Subcutaneous adipose tissue (tissue), 4 donors: Measurements from ENCODE around the gene WDR31. TPM values are rescaled to one million over a fixed set of nuclear protein-coding genes. Genes with fewer than 3 reads are reported as not detected.

Experiments used
- CTCF ChIP-seq: fragments of 450-650 bp; IDR thresholded peaks from one replicate; pipeline ENCODE4 v1.5.1; 2016; ENCODE audit warnings: low read depth, mild to moderate bottlenecking, control low read depth, antibody characterized with exemption, moderate library complexity
- total RNA-seq, 4 donors: library from RNA; depleted of rRNA; stranded (reverse); fragments of >200 nt; gene quantifications; one replicate each; pipeline ENCODE4 v1.1.0, GENCODE V29; 2016

The WDR31 gene
- 1 to 10 TPM; 1.4 to 5.7 (median 2.3) TPM for total RNA-seq

GRCh38 chr9:113340011-113340699 lies at the start of gene WDR31:
WDR31 (minus strand) TSS chr9:113340275; CDS start chr9:113332022, 8,253 bp downstream.
- TF ChIP-seq CTCF, result no peak

- TF ChIP-seq CTCF, result no peak
These were observed 49.4 kb upstream of the WDR31 start for GRCh38 chr9:113389451-113389850.

- TF ChIP-seq CTCF, result no peak
These were observed 48.8 kb upstream of the WDR31 start for GRCh38 chr9:113388833-113389232.

- TF ChIP-seq CTCF, result no peak
These were observed 47.6 kb upstream of the WDR31 start for GRCh38 chr9:113387560-113388230.

GRCh38 chr9:113386571-113387393 lies 46.7 kb upstream of the WDR31 start:
- TF ChIP-seq CTCF, result no peak

GRCh38 chr9:113381909-113382411 lies 41.9 kb upstream of the WDR31 start:
- no peak for TF ChIP-seq CTCF
